Gastrocnemius medialis (tissue), 4 donors: ENCODE measurements around the gene TSPAN5.
"Not testable (repeated sequence)": the region's sequence is repeated elsewhere in the genome, so short reads cannot be mapped to it uniquely, and the experiment has no call there.

Experiments used
- CTCF ChIP-seq, 5 experiments: fragments of 450-650 bp in 3 of 5; fragments of 200-600 bp in 2 of 5; sonication (generic) in 2 of 5; IDR thresholded peaks in 4 of 5; conservative IDR thresholded peaks in 1 of 5; 1 replicate in 4 of 5; 2 replicates in 1 of 5; pipeline ENCODE4 v1.5.1; 2016 to 2019; ENCODE audit warnings: antibody characterized with exemption in 5 of 5, mild to moderate bottlenecking in 3 of 5, moderate library complexity in 3 of 5
- POLR2A ChIP-seq, 2 donors: fragments of 450-650 bp; IDR thresholded peaks; one replicate each; pipeline ENCODE4 v1.6.1; 2017; ENCODE audit warnings: antibody characterized with exemption in 2 of 2, mild to moderate bottlenecking in 2 of 2, moderate library complexity in 2 of 2

GRCh38 chr4:98461121-98461865 lies 197.1 kb downstream of the TSPAN5 start:
- TF ChIP-seq CTCF (IDR thresholded peaks at IDR 0.05 in 4 of 5, conservative IDR thresholded peaks at IDR 0.05 in 1 of 5); POLR2A (IDR thresholded peaks at IDR 0.05): not testable (repeated sequence)
